CD4-positive, alpha-beta T cell treated with Interferon gamma for 1 hour (primary cell): ENCODE measurements around the gene CENPH.
A peak's percentile ranks its signal among the peaks of the same experiment; 100 is the strongest.
"Not testable (repeated sequence)": the region's sequence is repeated elsewhere in the genome, so short reads cannot be mapped to it uniquely, and the experiment has no call there.

Experiments
- DNase-seq: peaks from one replicate; pipeline ENCODE4 v3.0.0-alpha.2; 2020

Gene CENPH

GRCh38 chr5:69189162-69190086 lies at the start of gene CENPH:
CENPH (plus strand) TSS chr5:69189583; CDS start chr5:69189635, 52 bp downstream.
- DNase-seq, result peak; percentile 90

- DNase-seq, result not testable (repeated sequence)
Observed at GRCh38 chr5:69140239-69140638, 49.1 kb upstream of the CENPH start.

- DNase-seq, result no peak
Observed at GRCh38 chr5:69140827-69141226, 48.6 kb upstream of the CENPH start.

- not testable (repeated sequence) for DNase-seq
Observed at GRCh38 chr5:69148576-69148975, 40.8 kb upstream of the CENPH start.

- no peak for DNase-seq
Observed at GRCh38 chr5:69148981-69149675, 40.3 kb upstream of the CENPH start.

GRCh38 chr5:69149676-69150010 lies 39.7 kb upstream of the CENPH start:
- no peak for DNase-seq

- DNase-seq, result no peak
Observed at GRCh38 chr5:69152731-69153130, 36.7 kb upstream of the CENPH start.

- DNase-seq, result no peak
Observed at GRCh38 chr5:69156456-69156855, 32.9 kb upstream of the CENPH start.

- no peak for DNase-seq
Observed at GRCh38 chr5:69158039-69158438, 31.3 kb upstream of the CENPH start.

- no peak for DNase-seq
Observed at GRCh38 chr5:69160651-69161050, 28.7 kb upstream of the CENPH start.

GRCh38 chr5:69166686-69167492 lies 22.5 kb upstream of the CENPH start, which contains the start of gene CCNB1:
CCNB1 (plus strand) TSS chr5:69167150; CDS start chr5:69167263, 113 bp downstream.
- peak; percentile 97 for DNase-seq

- DNase-seq, result no peak
Observed at GRCh38 chr5:69167493-69167855, 21.9 kb upstream of the CENPH start.

- no peak for DNase-seq
Observed at GRCh38 chr5:69167929-69168328, 21.5 kb upstream of the CENPH start.

GRCh38 chr5:69170495-69170894 lies 18.9 kb upstream of the CENPH start:
- no peak for DNase-seq

- DNase-seq, result no peak
Observed at GRCh38 chr5:69170969-69171368, 18.4 kb upstream of the CENPH start.

- not testable (repeated sequence) for DNase-seq
Observed at GRCh38 chr5:69181659-69182293, 7.6 kb upstream of the CENPH start.

GRCh38 chr5:69184621-69185020 lies 4.8 kb upstream of the CENPH start:
- DNase-seq, result no peak

GRCh38 chr5:69187342-69187741 lies 2.0 kb upstream of the CENPH start:
- no peak for DNase-seq

- no peak for DNase-seq
Observed at GRCh38 chr5:69188811-69189161, 597 bp upstream of the CENPH start.

GRCh38 chr5:69202497-69202896 lies 13.1 kb downstream of the CENPH start:
- DNase-seq, result no peak

- DNase-seq, result no peak
Observed at GRCh38 chr5:69206528-69207190, 17.3 kb downstream of the CENPH start.

GRCh38 chr5:69209602-69210001 lies 20.2 kb downstream of the CENPH start:
- DNase-seq, result no peak
